Upper lobe of left lung (tissue), 6 donors: ENCODE data around the gene EEF1AKMT3. TPM values are rescaled to one million over a fixed set of nuclear protein-coding genes. Genes with fewer than 3 reads are reported as not detected.
A peak's percentile ranks its signal among the peaks of the same experiment; 100 is the strongest.

Experiments
- ATAC-seq, 2 donors: fragments of 200-7000 bp; cut with Tn5 transposase; one replicate each; pipeline ENCODE4 v1.9.1; 2022; ENCODE audit warnings: mild to moderate bottlenecking in 2 of 2, moderate library complexity in 2 of 2; ENCODE audit not compliant: low FRiP score in 2 of 2
- DNase-seq, 2 donors: peaks; one replicate each; pipeline ENCODE4 v3.0.0-alpha.2; 2019 to 2020
- H3K27ac ChIP-seq, 4 donors: fragments of 200-600 bp; sonication (generic); one replicate each; pipeline ENCODE4 v1.5.1; 2016 to 2019
- H3K27me3 ChIP-seq, 4 donors: fragments of 200-600 bp; sonication (generic); one replicate each; pipeline ENCODE4 v1.5.1; 2017 to 2019
- H3K36me3 ChIP-seq, 4 donors: fragments of 200-600 bp; sonication (generic); one replicate each; pipeline ENCODE4 v1.5.1; 2016 to 2019
- H3K4me1 ChIP-seq, 4 donors: fragments of 200-600 bp; sonication (generic); one replicate each; pipeline ENCODE4 v1.5.1; 2018 to 2019
- H3K4me3 ChIP-seq, 4 donors: fragments of 200-600 bp; sonication (generic); one replicate each; pipeline ENCODE4 v1.5.1; 2017 to 2019; ENCODE audit warnings: mild to moderate bottlenecking in 2 of 4, moderate library complexity in 1 of 4
- H3K9me3 ChIP-seq, 4 donors: fragments of 200-600 bp; sonication (generic); one replicate each; pipeline ENCODE4 v1.5.1; 2018 to 2019
- CTCF ChIP-seq, 6 experiments: fragments of 450-650 bp in 4 of 6; fragments of 200-600 bp in 2 of 6; sonication (generic) in 2 of 6; IDR thresholded peaks; one replicate each; pipeline ENCODE4 v1.5.1; 2016 to 2019; ENCODE audit warnings: antibody characterized with exemption in 6 of 6
- EP300 ChIP-seq, 4 donors: sonication (generic); formaldehyde crosslinking; IDR thresholded peaks; one replicate each; pipeline ENCODE4 v1.5.1; 2017; ENCODE audit warnings: antibody characterized with exemption in 4 of 4, control low read depth in 2 of 4
- POLR2A ChIP-seq, 4 donors: fragments of 450-650 bp; IDR thresholded peaks; one replicate each; pipeline ENCODE4 v1.5.1; 2016 to 2017; ENCODE audit warnings: antibody characterized with exemption in 4 of 4, mild to moderate bottlenecking in 2 of 4
- POLR2AphosphoS5 ChIP-seq, 2 donors: sonication (generic); formaldehyde crosslinking; IDR thresholded peaks; one replicate each; pipeline ENCODE4 v1.5.1; 2017; ENCODE audit warnings: antibody characterized with exemption in 2 of 2
- WGBS, 2 donors: methylation state at CpG; one replicate each; pipeline ENCODE4 v1.1.5; 2017 to 2018; 5-methylcytosine and 5-hydroxymethylcytosine counted together
- total RNA-seq, 6 donors: library from RNA; depleted of rRNA in 4 of 6; stranded (reverse); fragments of >200 nt in 4 of 6; gene quantifications; one replicate each; pipeline versions ENCODE4 v1.1.0 to v1.2.1, GENCODE V29; 2016 to 2021
- donor health status: DM: no; HTN: no; CAD: no; lungs with moderate emphysema.
- donor health status: DM: no; HTN: yes; CAD: no; lungs with severe emphysema.

EEF1AKMT3 gene
- total RNA-seq, 6 donors from 2014 or later, result 4.2 to 18.3 (median 6.4) TPM

GRCh38 chr12:57727758-57728395 is 44.5 kb upstream of the EEF1AKMT3 start:
- ATAC-seq (no peak), DNase-seq (no peak)
- Histone ChIP-seq H3K4me3 (no peak overlapping the region), H3K27ac (no peak overlapping the region), H3K36me3 (peaks cover 0 to 18% (median 8%) of the 10 kb centered on the region in 4 donors), H3K4me1 (peaks cover 7 to 24% (median 15%) of the 10 kb centered on the region in 4 donors), H3K9me3 (no peaks in the 10 kb centered on the region), H3K27me3 (no peaks in the 10 kb centered on the region)
- WGBS, 2 donors, result 57 to 70% methylated on average over 21 of the region's 21 CpGs
- TF ChIP-seq POLR2A (IDR thresholded peaks at IDR 0.05), result no peak
- no peak for TF ChIP-seq CTCF (IDR thresholded peaks at IDR 0.05)
- TF ChIP-seq POLR2AphosphoS5 (IDR thresholded peaks at IDR 0.05), result no peak
- no peak for TF ChIP-seq EP300 (IDR thresholded peaks at IDR 0.05)

GRCh38 chr12:57729321-57729844 is 43.0 kb upstream of the EEF1AKMT3 start:
- H3K36me3 ChIP-seq, result peaks cover 0 to 19% (median 9%) of the 10 kb centered on the region in 4 donors
- H3K27me3 ChIP-seq, result no peaks in the 10 kb centered on the region
- no peaks in the 10 kb centered on the region for H3K9me3 ChIP-seq
- H3K4me1 ChIP-seq, result peaks cover 7 to 24% (median 15%) of the 10 kb centered on the region in 4 donors
- no peak for ATAC-seq
- no peak for DNase-seq
- H3K4me3 ChIP-seq, result no peak overlapping the region
- TF ChIP-seq CTCF (IDR thresholded peaks at IDR 0.05), result no peak
- TF ChIP-seq POLR2A (IDR thresholded peaks at IDR 0.05), result no peak
- TF ChIP-seq POLR2AphosphoS5 (IDR thresholded peaks at IDR 0.05), result no peak
- TF ChIP-seq EP300 (IDR thresholded peaks at IDR 0.05), result no peak
- 58 to 61% methylated on average over 4 to 5 of the region's 5 CpGs for WGBS, 2 donors
- H3K27ac ChIP-seq, result no peak overlapping the region

- DNase-seq (peak in 1 of 2 donors; percentile 52), ATAC-seq (no peak)
- Histone ChIP-seq H3K4me1 (peaks cover 8 to 25% (median 15%) of the 10 kb centered on the region in 4 donors), H3K27me3 (peaks cover 0 to 7% (median 2%) of the 10 kb centered on the region in 4 donors), H3K27ac (no peak overlapping the region), H3K36me3 (peaks cover 0 to 19% (median 9%) of the 10 kb centered on the region in 4 donors), H3K9me3 (no peaks in the 10 kb centered on the region), H3K4me3 (no peak overlapping the region)
- WGBS, 2 donors, result 84% methylated on average over 13 of the region's 13 CpGs
- TF ChIP-seq POLR2A (IDR thresholded peaks at IDR 0.05) (no peak), CTCF (IDR thresholded peaks at IDR 0.05) (no peak), EP300 (IDR thresholded peaks at IDR 0.05) (no peak), POLR2AphosphoS5 (IDR thresholded peaks at IDR 0.05) (no peak)
These were observed 41.9 kb upstream of the EEF1AKMT3 start for GRCh38 chr12:57730336-57731067.

GRCh38 chr12:57731411-57732080 is 40.9 kb upstream of the EEF1AKMT3 start:
- ATAC-seq, result no peak
- 80 to 88% methylated on average over 19 of the region's 19 CpGs for WGBS, 2 donors
- Histone ChIP-seq H3K27ac (no peak overlapping the region), H3K9me3 (no peaks in the 10 kb centered on the region), H3K4me1 (peaks cover 13 to 26% (median 18%) of the 10 kb centered on the region in 4 donors), H3K27me3 (peaks cover 0 to 16% (median 4%) of the 10 kb centered on the region in 4 donors), H3K4me3 (no peak overlapping the region), H3K36me3 (peaks cover 0 to 19% (median 7%) of the 10 kb centered on the region in 4 donors)
- DNase-seq, result peak in 1 of 2 donors; percentile 50
- TF ChIP-seq CTCF (IDR thresholded peaks at IDR 0.05), result no peak
- TF ChIP-seq POLR2AphosphoS5 (IDR thresholded peaks at IDR 0.05), result no peak
- TF ChIP-seq EP300 (IDR thresholded peaks at IDR 0.05), result no peak
- TF ChIP-seq POLR2A (IDR thresholded peaks at IDR 0.05), result no peak
